Activated CD4-positive, alpha-beta memory T cell treated with anti-CD3 and anti-CD28 coated beads, Interleukin-2, amount 10 ng/mL, durations not matched to agents 7 days and 5 days (primary cell): ENCODE measurements around the gene KIR3DL1. TPM values are rescaled to one million over a fixed set of nuclear protein-coding genes. Genes with fewer than 3 reads are reported as not detected.
"Not testable (repeated sequence)": the region's sequence is repeated elsewhere in the genome, so short reads cannot be mapped to it uniquely, and the experiment has no call there.

Experiments used
- CTCF ChIA-PET: fragments of 350-600 bp; sonication (Branson Sonifier 250); formaldehyde crosslinking; loops from one replicate; lab custom pipeline; 2021; ENCODE audit warnings: antibody characterized with exemption, inconsistent platforms; lab: Charles Lee
- POLR2A ChIA-PET: fragments of 350-600 bp; sonication (Branson Sonifier 250); formaldehyde crosslinking; loops from one replicate; lab custom pipeline; 2021; ENCODE audit warnings: antibody characterized with exemption; lab: Charles Lee
- DNase-seq: peaks from one replicate; pipeline ENCODE4 v3.0.0-alpha.2; 2020
- H3K27ac Mint-ChIP-seq: one replicate; pipeline ENCODE4 v1.8.0; 2021; ENCODE audit warnings: mild to moderate bottlenecking, mixed read lengths
- H3K27me3 Mint-ChIP-seq: one replicate; pipeline ENCODE4 v1.8.0; 2021; ENCODE audit warnings: mixed read lengths
- H3K36me3 Mint-ChIP-seq: one replicate; pipeline ENCODE4 v1.8.0; 2021; ENCODE audit warnings: low read depth, mixed read lengths
- H3K4me1 Mint-ChIP-seq: one replicate; pipeline ENCODE4 v1.8.0; 2021; ENCODE audit warnings: mixed read lengths
- H3K4me3 Mint-ChIP-seq: one replicate; pipeline ENCODE4 v1.8.0; 2021; ENCODE audit warnings: mild to moderate bottlenecking, mixed read lengths
- H3K9me3 Mint-ChIP-seq: one replicate; pipeline ENCODE4 v1.8.0; 2021; ENCODE audit warnings: mixed read lengths
- total RNA-seq, 2 experiments: library from RNA; stranded (reverse); gene quantifications; one replicate each; pipeline ENCODE4 v1.2.3, GENCODE V29; 2021

The KIR3DL1 gene
- total RNA-seq, 2 experiments from 2014 or later, result 0.23 TPM; not detected in 1

- H3K27me3 Mint-ChIP-seq, CTCF ChIA-PET, DNase-seq, H3K36me3 Mint-ChIP-seq, H3K4me3 Mint-ChIP-seq, H3K4me1 Mint-ChIP-seq, H3K27ac Mint-ChIP-seq, H3K9me3 Mint-ChIP-seq, POLR2A ChIA-PET: not testable (repeated sequence)
Observed at GRCh38 chr19:54832496-54832895, 16.2 kb downstream of the KIR3DL1 start, which contains the start of gene KIR2DS4. Gene KIR2DS4, plus strand, starts transcription at chr19:54832676.

- H3K9me3 Mint-ChIP-seq, H3K27ac Mint-ChIP-seq, H3K4me1 Mint-ChIP-seq, DNase-seq, H3K4me3 Mint-ChIP-seq, CTCF ChIA-PET, POLR2A ChIA-PET, H3K36me3 Mint-ChIP-seq, H3K27me3 Mint-ChIP-seq: not testable (repeated sequence)
Observed at GRCh38 chr19:54835126-54835525, 18.9 kb downstream of the KIR3DL1 start.

- POLR2A ChIA-PET, H3K36me3 Mint-ChIP-seq, DNase-seq, H3K4me1 Mint-ChIP-seq, H3K27ac Mint-ChIP-seq, H3K9me3 Mint-ChIP-seq, H3K27me3 Mint-ChIP-seq, H3K4me3 Mint-ChIP-seq, CTCF ChIA-PET: not testable (repeated sequence)
Observed at GRCh38 chr19:54837522-54837921, 21.3 kb downstream of the KIR3DL1 start.

DNA sequence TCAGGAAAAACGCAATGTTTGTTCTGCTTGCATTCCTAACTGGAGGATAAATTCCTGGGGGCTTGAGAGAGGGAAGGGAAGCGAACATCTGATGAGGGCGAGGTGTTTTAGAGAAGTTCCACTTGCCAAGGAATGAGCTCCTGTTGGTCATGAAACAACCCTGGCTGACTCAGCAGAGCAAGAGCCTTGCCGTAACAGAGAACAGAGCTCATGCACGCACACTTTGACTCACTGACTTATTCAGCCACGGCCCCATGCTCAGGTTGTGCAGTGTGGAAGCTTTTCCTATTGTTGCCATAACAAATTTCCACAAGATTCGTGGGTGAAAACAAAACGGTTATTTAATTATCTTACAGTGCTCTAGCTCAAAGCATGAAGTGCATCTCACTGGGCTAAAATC, 26.9 kb downstream of the KIR3DL1 start:
- POLR2A ChIA-PET, result not testable (repeated sequence)

DNA sequence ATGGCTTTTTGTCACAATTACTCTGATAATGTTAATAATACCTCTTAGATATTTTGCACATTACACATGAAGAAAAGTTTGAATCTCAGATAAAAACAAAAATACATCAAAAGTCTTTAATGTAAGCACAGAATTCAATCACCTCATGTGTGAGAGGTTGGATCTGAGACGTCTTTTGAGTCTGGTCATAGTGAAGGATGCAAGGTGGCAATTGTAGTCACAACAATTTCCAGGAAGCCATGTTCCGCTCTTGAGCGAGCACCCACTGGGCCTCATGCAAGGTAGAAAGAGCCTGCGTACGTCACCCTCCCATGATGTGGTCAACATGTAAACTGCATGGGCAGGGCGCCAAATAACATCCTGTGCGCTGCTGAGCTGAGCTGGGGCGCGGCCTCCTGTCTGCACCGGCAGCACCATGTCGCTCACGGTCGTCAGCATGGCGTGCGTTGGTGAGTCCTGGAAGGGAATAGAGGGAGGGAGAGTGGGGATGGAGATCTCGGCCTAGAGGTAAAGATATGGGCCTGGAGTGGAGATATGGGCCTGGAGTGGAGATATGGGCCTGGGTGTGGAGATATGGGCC, 33.9 kb downstream of the KIR3DL1 start, which contains the start of gene KIR3DL2:
Gene KIR3DL2, plus strand, starts transcription at position 383 of the 580 bp plus-strand sequence. Its CDS starts 33 bp downstream, at position 416.
- H3K27ac Mint-ChIP-seq, H3K36me3 Mint-ChIP-seq, H3K27me3 Mint-ChIP-seq, H3K4me3 Mint-ChIP-seq, H3K4me1 Mint-ChIP-seq, POLR2A ChIA-PET, DNase-seq, CTCF ChIA-PET, H3K9me3 Mint-ChIP-seq: not testable (repeated sequence)

More for the DNA sequence above, 26.9 kb downstream of the KIR3DL1 start:
- H3K36me3 Mint-ChIP-seq, DNase-seq, H3K4me1 Mint-ChIP-seq, H3K9me3 Mint-ChIP-seq, CTCF ChIA-PET, H3K27me3 Mint-ChIP-seq, H3K4me3 Mint-ChIP-seq, H3K27ac Mint-ChIP-seq: not testable (repeated sequence)

GRCh38 chr19:54850930-54851329, 34.7 kb downstream of the KIR3DL1 start:
- Mint-ChIP-seq H3K27ac (no peak overlapping the region), H3K27me3 (no peaks in the 10 kb centered on the region), H3K4me3 (no peak overlapping the region), H3K36me3 (no peaks in the 10 kb centered on the region), H3K4me1 (no peaks in the 10 kb centered on the region), H3K9me3 (peaks cover 2% of the 10 kb centered on the region)
- DNase-seq, result no peak
- CTCF ChIA-PET, result no interaction called here
- POLR2A ChIA-PET, result no interaction called here

DNA sequence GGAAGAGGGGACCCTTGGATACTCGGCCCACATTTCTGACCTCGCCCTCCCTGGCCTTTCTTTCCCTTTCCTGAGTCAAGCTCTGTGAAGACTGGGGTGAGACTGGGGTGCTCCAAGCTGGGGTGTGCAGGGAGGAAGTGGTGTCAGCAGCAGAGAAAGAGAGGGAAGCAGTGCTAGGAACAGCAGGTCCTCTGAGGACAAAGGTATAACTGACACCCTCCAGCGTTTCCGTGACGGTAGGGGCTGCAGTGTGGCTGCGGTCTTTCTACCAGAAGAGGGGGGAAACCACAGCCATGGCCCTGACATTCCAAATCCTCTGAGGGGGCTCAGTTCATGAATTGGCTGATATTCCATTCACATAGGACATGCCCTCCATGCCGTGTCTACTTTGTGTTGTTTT, 35.1 kb downstream of the KIR3DL1 start:
- peaks cover 2% of the 10 kb centered on the region for H3K9me3 Mint-ChIP-seq
- H3K27ac Mint-ChIP-seq, result no peak overlapping the region
- DNase-seq, result no peak
- ChIA-PET POLR2A (no interaction called here), CTCF (no interaction called here)
- no peaks in the 10 kb centered on the region for H3K27me3 Mint-ChIP-seq
- H3K36me3 Mint-ChIP-seq, result no peaks in the 10 kb centered on the region
- no peaks in the 10 kb centered on the region for H3K4me1 Mint-ChIP-seq
- no peak overlapping the region for H3K4me3 Mint-ChIP-seq

DNA sequence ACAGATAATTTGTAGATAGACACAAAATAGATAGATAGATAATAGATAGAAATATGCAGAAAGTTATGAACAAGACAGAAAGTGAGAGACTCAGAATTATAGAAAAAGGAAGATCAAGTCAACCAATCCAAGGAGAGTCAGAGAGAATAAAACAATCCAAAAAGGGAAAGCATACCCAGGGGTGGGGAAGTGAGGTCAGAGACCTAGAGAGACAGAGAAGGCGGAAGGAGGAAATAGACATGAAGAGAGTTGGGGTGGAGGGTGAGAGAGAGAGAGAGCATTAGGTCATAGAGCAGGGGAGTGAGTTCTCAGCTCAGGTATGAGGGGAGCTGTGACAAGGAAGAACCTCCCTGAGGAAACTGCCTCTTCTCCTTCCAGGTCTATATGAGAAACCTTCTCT, 39.0 kb downstream of the KIR3DL1 start:
- H3K27ac Mint-ChIP-seq, H3K9me3 Mint-ChIP-seq, H3K27me3 Mint-ChIP-seq, DNase-seq, H3K4me3 Mint-ChIP-seq, H3K36me3 Mint-ChIP-seq, POLR2A ChIA-PET, CTCF ChIA-PET, H3K4me1 Mint-ChIP-seq: not testable (repeated sequence)

GRCh38 chr19:54858476-54858875, 42.2 kb downstream of the KIR3DL1 start:
- H3K4me1 Mint-ChIP-seq, H3K27me3 Mint-ChIP-seq, H3K4me3 Mint-ChIP-seq, H3K27ac Mint-ChIP-seq, H3K36me3 Mint-ChIP-seq, CTCF ChIA-PET, H3K9me3 Mint-ChIP-seq, POLR2A ChIA-PET, DNase-seq: not testable (repeated sequence)

- H3K27ac Mint-ChIP-seq, DNase-seq, H3K27me3 Mint-ChIP-seq, H3K9me3 Mint-ChIP-seq, H3K36me3 Mint-ChIP-seq, H3K4me3 Mint-ChIP-seq, CTCF ChIA-PET, H3K4me1 Mint-ChIP-seq, POLR2A ChIA-PET: not testable (repeated sequence)
Observed at GRCh38 chr19:54859421-54859820, 43.2 kb downstream of the KIR3DL1 start.

DNA sequence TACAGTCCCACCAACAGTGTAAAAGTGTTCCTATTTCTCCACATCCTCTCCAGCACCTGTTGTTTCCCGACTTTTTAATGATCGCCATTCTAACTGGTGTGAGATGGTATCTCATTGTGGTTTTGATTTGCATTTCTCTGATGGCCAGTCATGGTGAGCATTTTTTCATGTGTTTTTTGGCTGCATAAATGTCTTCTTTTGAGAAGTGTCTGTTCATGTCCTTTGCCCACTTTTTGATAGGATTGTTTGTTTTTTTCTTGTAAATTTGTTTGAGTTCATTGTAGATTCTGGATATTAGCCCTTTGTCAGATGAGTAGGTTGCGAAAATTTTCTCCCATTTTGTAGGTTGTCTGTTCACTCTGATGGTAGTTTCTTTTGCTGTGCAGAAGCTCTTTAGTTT, 47.2 kb downstream of the KIR3DL1 start:
- CTCF ChIA-PET, POLR2A ChIA-PET, H3K9me3 Mint-ChIP-seq, H3K4me1 Mint-ChIP-seq, DNase-seq, H3K36me3 Mint-ChIP-seq, H3K27ac Mint-ChIP-seq, H3K4me3 Mint-ChIP-seq, H3K27me3 Mint-ChIP-seq: not testable (repeated sequence)

DNA sequence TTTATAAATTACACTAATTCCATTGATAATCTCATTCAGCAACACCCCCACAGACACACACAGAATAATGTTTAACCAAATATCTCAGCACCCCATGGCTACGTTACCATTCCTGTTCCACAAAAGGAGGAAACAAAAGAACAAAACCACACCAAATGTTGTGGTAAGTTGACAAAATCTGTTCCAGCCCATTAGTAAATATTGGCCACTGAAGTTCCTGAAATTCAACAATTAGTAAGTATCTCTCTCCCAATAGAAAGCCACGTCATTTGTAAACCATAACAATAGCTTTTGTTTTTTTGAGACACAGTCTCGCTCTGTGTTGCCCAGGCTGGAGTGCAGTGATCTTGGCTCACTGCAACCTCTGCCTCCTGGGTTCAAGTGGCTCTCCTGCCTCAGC, 55.4 kb downstream of the KIR3DL1 start:
- H3K27ac Mint-ChIP-seq, result no peak overlapping the region
- no peak for DNase-seq
- ChIA-PET CTCF (interaction anchor here (0.6 to 1.8 kb wide), 4 partner anchors 9 to 267 kb away, joined by 3 to 7 read pairs (median 3); no protein-coding TSS in a partner anchor), POLR2A (no interaction called here)
- H3K36me3 Mint-ChIP-seq, result no peaks in the 10 kb centered on the region
- H3K27me3 Mint-ChIP-seq, result peaks cover 7% of the 10 kb centered on the region
- peaks cover 5% of the 10 kb centered on the region for H3K9me3 Mint-ChIP-seq
- no peak overlapping the region for H3K4me3 Mint-ChIP-seq
- H3K4me1 Mint-ChIP-seq, result peaks cover 6% of the 10 kb centered on the region

DNA sequence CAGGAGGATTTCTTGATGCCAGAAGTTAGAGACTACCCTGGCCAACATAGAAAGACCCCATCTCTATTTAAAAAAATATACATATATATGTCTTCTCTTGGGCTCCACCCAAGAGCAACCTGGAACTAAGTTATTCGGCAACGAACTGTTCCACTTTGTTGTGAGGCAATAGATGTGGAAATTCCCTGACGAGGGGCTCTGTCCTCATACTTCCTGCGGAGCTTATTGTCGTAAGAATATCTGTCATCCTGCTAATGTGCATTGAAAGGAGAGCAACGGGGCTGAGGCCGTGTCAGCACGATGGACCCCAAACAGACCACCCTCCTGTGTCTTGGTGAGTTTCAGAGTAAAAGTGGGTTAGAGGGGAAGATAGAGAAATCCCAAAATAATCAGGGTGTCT, 57.7 kb downstream of the KIR3DL1 start, which contains the start of gene FCAR:
Gene FCAR, plus strand, starts transcription at position 246 of the 400 bp plus-strand sequence. Its CDS starts 55 bp downstream, at position 301.
- H3K27me3 Mint-ChIP-seq, result peaks cover 13% of the 10 kb centered on the region
- ChIA-PET CTCF (interaction anchor here (0.6 kb wide), 1 partner anchor 178 kb away, joined by 3 read pairs; no protein-coding TSS in a partner anchor), POLR2A (no interaction called here)
- DNase-seq, result no peak
- H3K36me3 Mint-ChIP-seq, result no peaks in the 10 kb centered on the region
- no peak within 1 kb of the TSS for H3K27ac Mint-ChIP-seq
- peaks cover 6% of the 10 kb centered on the region for H3K4me1 Mint-ChIP-seq
- H3K4me3 Mint-ChIP-seq, result no peak within 1 kb of the TSS
- H3K9me3 Mint-ChIP-seq, result peaks cover 3% of the 10 kb centered on the region

DNA sequence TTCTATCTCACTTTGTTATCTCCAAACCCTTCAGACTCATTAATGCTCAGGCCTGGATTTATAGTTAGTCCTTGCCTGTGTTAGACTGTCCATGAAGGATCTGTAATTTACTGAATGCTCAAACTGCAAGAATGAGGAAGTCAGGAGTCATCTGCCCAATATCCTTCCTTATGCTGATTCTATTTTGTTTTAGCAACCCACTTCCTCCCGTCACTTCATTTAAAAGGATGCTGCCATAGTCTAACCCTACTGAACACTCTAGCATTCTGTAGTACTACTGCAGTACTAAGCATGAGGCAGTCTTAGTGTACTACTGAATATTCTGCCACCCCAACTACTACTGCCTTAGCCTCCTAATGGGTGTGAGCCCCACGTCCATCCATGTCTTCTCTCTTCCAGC, 59.2 kb downstream of the KIR3DL1 start:
- ChIA-PET CTCF (interaction anchor here (0.9 to 1.0 kb wide), 2 partner anchors 43 to 276 kb away, joined by 3 read pairs; no protein-coding TSS in a partner anchor), POLR2A (no interaction called here)
- H3K36me3 Mint-ChIP-seq, result no peaks in the 10 kb centered on the region
- no peak overlapping the region for H3K27ac Mint-ChIP-seq
- no peak overlapping the region for H3K4me3 Mint-ChIP-seq
- no peak for DNase-seq
- peaks cover 6% of the 10 kb centered on the region for H3K4me1 Mint-ChIP-seq
- peaks cover 3% of the 10 kb centered on the region for H3K9me3 Mint-ChIP-seq
- peaks cover 17% of the 10 kb centered on the region for H3K27me3 Mint-ChIP-seq
